ENCODE measurements around the gene PTPRG.

DNA sequence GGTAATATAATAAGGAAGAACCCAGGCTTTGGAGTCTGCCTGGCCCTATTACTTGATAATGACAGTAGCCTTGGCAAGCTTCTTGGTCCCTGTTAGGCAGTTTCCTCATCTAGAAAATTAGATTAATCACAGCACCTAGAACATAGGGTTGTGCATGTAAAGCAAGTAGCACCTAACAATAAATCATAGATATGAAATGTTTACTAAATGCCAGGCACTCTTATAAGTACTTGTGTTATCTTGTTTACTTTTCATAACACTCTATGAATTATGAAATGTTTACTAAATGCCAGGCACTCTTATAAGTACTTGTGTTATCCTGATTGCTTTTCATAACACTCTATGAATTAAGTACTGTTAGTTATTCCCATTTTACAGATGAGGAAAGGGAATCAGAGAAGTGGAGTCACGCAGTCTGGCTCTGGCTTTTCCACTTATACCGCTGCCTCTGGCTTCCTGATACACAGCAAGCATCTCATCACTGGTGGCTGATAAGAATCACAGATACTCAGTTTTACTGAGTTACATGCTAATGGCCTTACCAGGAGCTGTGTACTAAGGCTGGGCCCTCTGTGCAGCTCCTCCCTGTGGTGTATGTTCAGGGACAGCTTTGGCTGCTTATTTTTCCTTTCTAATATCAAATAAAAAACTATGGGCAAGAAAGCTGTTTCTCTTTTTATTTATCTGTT is 688.6 kb downstream of the PTPRG start:
- TF ChIP-seq CTCF (IDR thresholded peaks at IDR 0.05): no peak
- no peak for TF ChIP-seq POLR2A (IDR thresholded peaks at IDR 0.05)
- no peak for TF ChIP-seq POLR2AphosphoS5 (IDR thresholded peaks at IDR 0.05)
- no peak for TF ChIP-seq EP300 (IDR thresholded peaks at IDR 0.05)
